GM12891 (cell line): Measurements from ENCODE around the gene BACH2.
"Not testable (repeated sequence)": the region's sequence is repeated elsewhere in the genome, so short reads cannot be mapped to it uniquely, and the experiment has no call there.

Source experiments
- DNase-seq: peaks from one replicate; pipeline ENCODE4 v3.0.0; 2011; ENCODE audit warnings: low spot score; ENCODE audit not compliant: insufficient read length
- FAIRE-seq: peaks from 2 replicates; lab custom pipeline; 2011; peaks lifted over from hg19 to GRCh38; lab: Jason Lieb, UNC
- PAX5 ChIP-seq: IDR thresholded peaks from 2 replicates; pipeline ENCODE4 v1.6.1; 2011; ENCODE audit warnings: low read length, moderate library complexity, mild to moderate bottlenecking; ENCODE audit not compliant: insufficient read depth, severe bottlenecking
- POLR2A ChIP-seq: IDR thresholded peaks from 2 replicates; pipeline ENCODE4 v1.6.1; 2011; ENCODE audit warnings: low read depth, low read length, control low read depth
- POLR2AphosphoS5 ChIP-seq: IDR thresholded peaks from 2 replicates; pipeline ENCODE4 v1.6.1; 2011; ENCODE audit warnings: low read depth, low read length, control low read depth
- POU2F2 ChIP-seq: IDR thresholded peaks from 2 replicates; pipeline ENCODE4 v1.6.1; 2011; ENCODE audit warnings: low read depth, mild to moderate bottlenecking, control low read depth, low read length, moderate library complexity
- SPI1 ChIP-seq: IDR thresholded peaks from 2 replicates; pipeline ENCODE4 v1.6.1; 2011; ENCODE audit warnings: low read depth, low read length, control low read depth
- TAF1 ChIP-seq: IDR thresholded peaks from 2 replicates; pipeline ENCODE4 v1.6.1; 2011; ENCODE audit warnings: low read depth, low read length, control low read depth

BACH2 gene

DNA sequence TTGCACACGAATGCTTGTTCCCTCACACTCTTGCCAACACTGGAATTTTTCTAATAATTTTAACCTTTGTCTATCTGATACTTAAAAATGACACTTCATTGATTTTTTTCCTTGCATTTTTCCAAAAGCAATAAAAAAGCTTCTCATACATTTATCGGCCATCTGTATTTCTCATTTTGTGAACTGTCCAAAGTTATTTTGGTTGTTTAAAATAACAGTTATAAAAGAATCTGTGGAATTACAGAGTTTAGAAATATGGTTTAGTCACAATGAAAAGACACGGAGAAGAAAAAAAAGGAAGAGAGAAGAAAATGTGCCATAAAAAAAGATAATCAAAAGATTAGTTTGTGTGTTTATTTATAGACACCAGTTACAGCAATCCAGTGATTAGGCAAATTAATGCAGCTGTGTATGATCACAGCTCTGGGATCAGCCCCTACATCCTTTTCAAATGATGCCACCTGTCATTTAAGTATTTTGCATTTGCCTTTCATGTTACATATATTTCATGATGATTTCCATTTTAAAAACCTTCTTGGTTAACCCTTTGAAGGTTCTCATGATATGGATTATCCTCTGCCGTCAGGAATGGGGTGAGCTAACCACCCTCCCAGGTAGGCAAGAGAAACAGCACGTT lies 171.7 kb downstream of the BACH2 start:
- DNase-seq: no peak
- no peak for FAIRE-seq
- no peak for TF ChIP-seq POLR2AphosphoS5
- TF ChIP-seq TAF1: no peak
- no peak for TF ChIP-seq POU2F2
- TF ChIP-seq SPI1: no peak
- TF ChIP-seq PAX5: no peak
- TF ChIP-seq POLR2A: no peak

DNA sequence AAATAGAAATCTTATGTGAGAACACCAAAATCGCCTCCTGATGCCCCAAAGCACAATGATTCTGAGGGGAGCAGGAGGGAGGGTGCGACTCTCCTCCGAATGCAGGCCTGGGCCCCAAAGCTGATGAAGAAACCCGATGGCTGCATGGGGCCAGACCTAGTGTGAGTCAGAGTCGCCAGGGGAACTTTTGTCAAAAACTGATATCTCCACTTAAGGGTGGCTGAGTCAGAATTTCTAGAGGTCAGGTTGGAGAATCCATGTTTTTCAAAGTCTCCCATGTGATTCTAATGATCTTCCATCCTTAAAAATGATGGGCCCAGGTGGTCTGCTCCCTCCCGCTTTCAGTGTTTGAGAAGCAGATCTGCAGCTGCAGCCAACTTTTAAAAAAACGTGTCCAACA lies 172.8 kb downstream of the BACH2 start:
- TF ChIP-seq POLR2A (no peak), PAX5 (no peak), POU2F2 (no peak), TAF1 (no peak), POLR2AphosphoS5 (no peak), SPI1 (no peak)
- no peak for DNase-seq

DNA sequence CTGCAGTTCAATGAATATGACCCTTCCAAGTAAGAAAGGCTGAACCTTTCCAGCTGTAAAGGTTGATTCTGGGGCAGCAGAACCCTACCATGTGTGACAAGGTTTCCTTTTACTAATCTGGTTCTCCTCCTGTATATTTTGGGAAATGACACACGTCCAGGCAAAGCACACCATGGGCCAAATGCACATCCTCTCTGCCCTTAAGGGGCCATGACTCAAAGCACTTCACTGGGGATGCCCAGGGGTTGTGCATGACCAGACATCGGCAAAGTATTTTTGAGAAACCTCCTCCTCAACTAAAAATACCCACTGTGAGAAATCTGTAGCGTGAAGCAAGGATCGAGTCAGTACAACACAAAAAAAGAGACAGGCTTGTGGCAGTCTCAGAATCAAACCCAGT lies 174.7 kb downstream of the BACH2 start:
- FAIRE-seq: no peak
- no peak for TF ChIP-seq POU2F2
- DNase-seq: no peak

More for the DNA sequence above, 172.8 kb downstream of the BACH2 start:
- FAIRE-seq: no peak

DNA sequence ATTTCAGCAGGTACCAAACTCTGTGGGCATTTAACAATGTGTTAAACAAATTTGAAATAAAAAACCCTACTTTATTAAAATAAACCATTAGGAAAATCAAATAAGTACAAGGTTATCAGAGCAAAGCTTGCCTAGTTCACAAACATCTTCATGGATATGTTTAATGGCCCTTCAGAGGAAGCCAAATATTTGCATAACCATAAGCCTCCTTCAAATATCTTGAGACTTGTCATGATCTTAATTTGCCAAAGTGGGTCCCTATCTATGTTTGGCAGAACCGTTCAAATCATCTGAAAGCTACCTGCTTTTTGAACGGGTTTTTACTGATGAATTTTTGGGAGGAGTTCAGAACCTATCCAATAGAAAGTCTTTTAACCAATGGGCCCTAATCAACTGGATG lies 176.3 kb downstream of the BACH2 start:
- TF ChIP-seq TAF1: no peak
- TF ChIP-seq POLR2A: no peak
- no peak for TF ChIP-seq POLR2AphosphoS5
- TF ChIP-seq SPI1: no peak
- TF ChIP-seq PAX5: no peak
- no peak for TF ChIP-seq POU2F2
- no peak for DNase-seq
- no peak for FAIRE-seq

DNA sequence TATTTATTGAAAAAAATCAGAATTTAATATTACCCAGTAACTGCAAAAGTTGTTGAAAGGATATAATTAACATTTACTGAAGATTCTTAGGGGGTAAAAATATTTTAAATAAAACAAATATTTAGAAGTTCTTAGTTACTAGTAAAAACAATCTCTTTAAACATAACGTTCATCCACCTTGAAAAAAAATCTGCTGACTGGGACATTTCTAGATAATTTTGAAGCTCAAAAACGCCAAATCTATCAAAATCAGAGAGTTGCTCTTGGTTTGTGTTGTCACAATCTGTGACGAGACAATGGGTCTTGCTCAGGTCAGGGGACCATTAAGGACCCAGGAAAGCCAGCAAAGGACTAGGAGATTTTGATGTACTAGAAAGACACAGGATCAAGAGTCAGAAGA lies 177.0 kb downstream of the BACH2 start:
- FAIRE-seq (no peak), DNase-seq (no peak)
- TF ChIP-seq TAF1: no peak
- no peak for TF ChIP-seq POLR2AphosphoS5
- TF ChIP-seq PAX5: no peak
- no peak for TF ChIP-seq POLR2A
- no peak for TF ChIP-seq POU2F2
- no peak for TF ChIP-seq SPI1

DNA sequence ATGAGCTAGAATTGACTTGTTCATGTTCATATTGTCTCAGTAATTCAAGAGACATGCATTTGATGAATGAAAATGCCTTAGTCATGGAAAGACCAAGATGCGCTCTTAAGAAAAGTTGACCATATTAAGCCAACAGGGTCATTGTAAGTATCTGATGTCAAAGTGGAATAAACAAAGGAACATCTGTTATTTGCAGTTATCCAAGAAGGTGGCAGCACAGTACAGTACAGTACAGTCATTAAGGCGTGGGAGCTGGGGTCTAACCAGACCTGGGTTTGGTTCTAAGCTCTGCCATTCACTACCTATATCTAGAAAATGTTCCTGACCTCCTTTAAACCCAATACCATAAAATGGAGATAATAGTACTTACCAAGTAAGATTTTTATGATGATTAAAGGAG lies 178.1 kb downstream of the BACH2 start:
- DNase-seq (no peak), FAIRE-seq (no peak)
- TF ChIP-seq PAX5 (no peak), TAF1 (no peak), SPI1 (no peak), POLR2AphosphoS5 (no peak), POU2F2 (no peak), POLR2A (no peak)

DNA sequence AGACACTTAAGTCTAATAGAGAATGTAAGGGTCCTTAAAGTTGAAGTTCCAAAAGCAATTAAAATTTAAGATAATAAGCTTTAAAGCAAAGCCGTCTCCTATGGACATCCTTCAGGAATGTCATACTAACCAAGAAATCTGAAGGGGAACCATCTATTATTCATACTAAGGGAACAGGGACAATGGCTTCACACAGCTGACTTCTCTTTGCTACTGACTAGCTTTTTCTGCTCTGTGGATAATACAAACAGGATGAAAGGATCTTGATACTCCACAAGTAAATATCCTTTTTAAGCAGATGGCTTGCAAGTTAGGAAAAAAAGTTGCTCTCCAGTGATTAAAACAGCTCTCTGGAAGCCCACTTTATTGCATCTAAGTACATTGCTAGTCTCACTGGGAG lies 178.6 kb downstream of the BACH2 start:
- DNase-seq (no peak), FAIRE-seq (no peak)
- no peak for TF ChIP-seq POU2F2
- TF ChIP-seq PAX5: no peak
- no peak for TF ChIP-seq TAF1
- TF ChIP-seq POLR2AphosphoS5: no peak
- TF ChIP-seq POLR2A: no peak
- no peak for TF ChIP-seq SPI1

DNA sequence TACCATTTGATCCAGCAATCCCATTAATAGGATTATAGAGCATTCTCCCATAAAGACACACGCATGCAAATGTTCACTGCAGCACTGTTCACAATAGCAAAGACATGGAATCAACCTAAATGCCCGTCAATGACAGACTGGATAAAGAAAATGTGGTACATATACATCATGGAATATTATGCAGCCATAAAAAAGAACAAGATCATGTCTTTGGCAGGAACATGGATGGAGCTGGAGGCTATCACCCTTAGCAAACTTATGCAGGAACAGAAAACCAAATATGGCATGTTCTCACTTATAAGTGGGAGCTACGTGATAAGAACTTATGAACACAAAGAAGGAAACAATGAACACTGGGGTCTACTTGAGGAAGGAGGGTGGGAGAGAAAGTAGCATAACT lies 180.5 kb downstream of the BACH2 start:
- not testable (repeated sequence) for DNase-seq, FAIRE-seq

DNA sequence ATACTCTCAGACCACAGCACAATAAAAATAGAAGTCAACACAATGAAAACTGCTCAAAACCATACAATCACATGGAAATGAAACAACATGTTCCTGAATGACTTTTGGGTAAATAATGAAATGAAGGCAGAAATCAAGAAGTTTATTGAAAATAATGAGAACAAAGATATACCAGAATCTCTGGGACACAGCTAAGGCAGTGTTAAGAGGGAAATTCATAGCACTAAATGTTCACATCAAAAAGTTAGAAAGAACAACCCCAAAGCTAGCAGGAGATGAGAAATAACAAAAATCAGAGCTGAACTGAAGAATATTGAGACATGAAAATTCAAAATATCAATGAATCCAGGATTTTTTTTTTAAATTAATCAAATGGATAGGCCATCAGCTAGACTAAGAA lies 183.3 kb downstream of the BACH2 start:
- no peak for TF ChIP-seq POLR2A
- no peak for TF ChIP-seq POLR2AphosphoS5
- TF ChIP-seq SPI1: no peak
- no peak for TF ChIP-seq TAF1
- TF ChIP-seq PAX5: no peak
- TF ChIP-seq POU2F2: no peak
- DNase-seq (no peak), FAIRE-seq (no peak)

DNA sequence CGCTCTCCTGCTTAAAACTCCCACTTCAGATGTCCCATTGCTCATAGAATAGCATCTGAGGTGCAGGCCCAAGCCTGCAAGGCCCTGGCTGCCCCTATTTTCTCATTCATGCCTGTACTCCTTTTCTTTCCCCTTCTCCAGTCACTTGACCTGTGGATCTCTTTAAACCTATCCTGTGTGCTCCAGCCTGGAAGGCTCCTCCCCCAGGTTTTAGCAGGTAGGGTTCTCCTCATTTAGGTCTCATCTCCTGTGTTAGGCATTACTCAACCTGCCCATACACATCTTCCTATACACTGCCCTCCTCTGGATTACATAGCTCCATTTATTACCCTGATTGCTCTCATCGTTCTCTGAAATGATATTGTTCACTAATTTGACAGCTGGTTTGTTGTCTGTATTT lies 185.3 kb downstream of the BACH2 start:
- no peak for DNase-seq
- no peak for FAIRE-seq

DNA sequence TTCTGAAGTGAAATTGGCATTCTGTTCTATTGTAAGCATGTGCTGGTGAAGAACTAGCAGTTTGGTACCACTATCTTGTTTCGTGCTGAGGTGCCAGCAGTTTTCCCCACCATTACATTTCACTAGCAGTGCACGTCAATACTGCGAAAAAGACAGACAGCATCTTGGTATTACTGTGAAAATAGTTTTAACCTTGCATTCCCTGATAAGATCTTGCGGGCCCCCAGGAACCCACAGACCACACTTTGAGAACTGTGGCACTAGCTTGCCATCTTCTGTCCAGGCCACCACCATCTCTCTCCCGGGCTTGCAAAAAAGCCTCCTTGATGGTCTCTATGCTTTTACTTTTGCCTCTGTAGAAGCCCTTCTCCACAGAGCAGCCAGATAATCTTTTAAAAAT lies 185.7 kb downstream of the BACH2 start:
- FAIRE-seq (no peak), DNase-seq (no peak)
- TF ChIP-seq PAX5 (no peak), POU2F2 (no peak), SPI1 (no peak), POLR2AphosphoS5 (no peak), POLR2A (no peak), TAF1 (no peak)

More for the DNA sequence above, 185.3 kb downstream of the BACH2 start:
- TF ChIP-seq PAX5 (no peak), TAF1 (no peak), POLR2A (no peak), POU2F2 (no peak), POLR2AphosphoS5 (no peak), SPI1 (no peak)
